CD4-positive, alpha-beta T cell (primary cell): ENCODE data around the gene EGR2. TPM values are rescaled to one million over a fixed set of nuclear protein-coding genes. Genes with fewer than 3 reads are reported as not detected.

Experiments used
- ATAC-seq: fragments of 200-7000 bp; cut with Tn5 transposase; one replicate; pipeline ENCODE4 v1.10.0; 2022; ENCODE audit warnings: mild to moderate bottlenecking; ENCODE audit not compliant: poor library complexity
- CTCF ChIA-PET: fragments of 350-600 bp; sonication (Branson Sonifier 250); formaldehyde crosslinking; loops from one replicate; lab custom pipeline; 2021; ENCODE audit warnings: antibody characterized with exemption, inconsistent platforms; lab: Charles Lee
- POLR2A ChIA-PET: fragments of 350-600 bp; sonication (Branson Sonifier 250); formaldehyde crosslinking; loops from one replicate; lab custom pipeline; 2021; ENCODE audit warnings: antibody characterized with exemption, inconsistent platforms; lab: Charles Lee
- DNase-seq, 14 experiments: peaks; one replicate each; pipeline ENCODE4 v3.0.0-alpha.2; 2013 to 2020; ENCODE audit warnings: mixed read lengths in 2 of 14
- H3K27ac ChIP-seq, 2 donors: one replicate each; pipeline versions ENCODE4 v1.5.1 to v1.7.0; 2013; ENCODE audit warnings: low read length in 2 of 2, low read depth in 1 of 2, mild to moderate bottlenecking in 1 of 2
- H3K27me3 ChIP-seq, 2 experiments: 1 replicate in 1 of 2; 2 replicates in 1 of 2; pipeline versions ENCODE4 v1.6.1 to v1.7.0; 2013; ENCODE audit warnings: low read length in 2 of 2, control low read depth in 1 of 2, mild to moderate bottlenecking in 1 of 2, moderate library complexity in 1 of 2; ENCODE audit not compliant: insufficient read depth in 2 of 2, control insufficient read depth in 1 of 2
- H3K36me3 ChIP-seq: one replicate; pipeline ENCODE4 v1.6.1; 2013; ENCODE audit warnings: low read length, control low read depth; ENCODE audit not compliant: insufficient read depth
- H3K4me1 ChIP-seq: one replicate; pipeline ENCODE4 v1.6.1; 2013; ENCODE audit warnings: low read length, control low read depth; ENCODE audit not compliant: insufficient read depth
- H3K4me3 ChIP-seq: one replicate; pipeline ENCODE4 v1.5.1; 2013; ENCODE audit warnings: mild to moderate bottlenecking, low read length, moderate library complexity
- H3K9me3 ChIP-seq, 2 experiments: 1 replicate in 1 of 2; 2 replicates in 1 of 2; pipeline versions ENCODE4 v1.6.1 to v1.7.0; 2013; ENCODE audit warnings: low read length in 2 of 2, mild to moderate bottlenecking in 2 of 2, control low read depth in 1 of 2, moderate library complexity in 1 of 2; ENCODE audit not compliant: control insufficient read depth in 1 of 2, insufficient read depth in 1 of 2
- H3K27ac Mint-ChIP-seq: one replicate; pipeline ENCODE4 v1.8.0; 2020; ENCODE audit warnings: mixed read lengths
- H3K27me3 Mint-ChIP-seq: one replicate; pipeline ENCODE4 v1.8.0; 2021; ENCODE audit warnings: mixed read lengths
- H3K36me3 Mint-ChIP-seq: one replicate; pipeline ENCODE4 v1.8.0; 2021; ENCODE audit warnings: low read depth, mixed read lengths
- H3K4me1 Mint-ChIP-seq: one replicate; pipeline ENCODE4 v1.8.0; 2021; ENCODE audit warnings: low read depth, mixed read lengths
- H3K4me3 Mint-ChIP-seq: one replicate; pipeline ENCODE4 v1.8.0; 2020; ENCODE audit warnings: mild to moderate bottlenecking, mixed read lengths
- H3K9me3 Mint-ChIP-seq: one replicate; pipeline ENCODE4 v1.8.0; 2020; ENCODE audit warnings: mixed read lengths
- intact Hi-C, 2 experiments: fragments of 100-400 bp; cut with DNase I in 1 of 2; cut with micrococcal nuclease in 1 of 2; formaldehyde crosslinking; loops; one replicate each; pipeline versions ENCODE4 v1.15.1 to v1.9.0; 2023 to 2025; cut with DNase I, micrococcal nuclease
- total RNA-seq, 174 experiments: library from RNA in 2 of 174; stranded (reverse) in 2 of 174; gene quantifications; one replicate each; pipeline ENCODE4 v1.2.3 and lab custom pipeline; 2021 to 2026
- TF ChIP-seq, protein P1 (sequence below): fragments of 200-600 bp; IDR thresholded peaks from one replicate; pipeline ENCODE4 v1.8.0; 2022; ENCODE audit warnings: antibody characterized with exemption, mild to moderate bottlenecking

EGR2 gene
- total RNA-seq, 2 experiments from 2014 or later: 3.2 to 5.4 TPM

- H3K4me1 Mint-ChIP-seq: no peaks in the 10 kb centered on the region
- H3K27me3 Mint-ChIP-seq: peaks cover 51% of the 10 kb centered on the region
- Histone ChIP-seq H3K4me3 (no peak overlapping the region), H3K27ac (no peak overlapping the region), H3K9me3 (no peaks in the 10 kb centered on the region), H3K36me3 (no peaks in the 10 kb centered on the region), H3K4me1 (no peaks in the 10 kb centered on the region), H3K27me3 (peaks cover 0 to 11% of the 10 kb centered on the region in 2 experiments)
- ChIA-PET CTCF (no interaction called here), POLR2A (interaction anchor here (1.5 kb wide), 1 partner anchor 10 kb away, joined by 5 read pairs; the partner anchor contains the start of gene ADO)
- DNase-seq: no peak
- H3K4me3 Mint-ChIP-seq: no peak overlapping the region
- ATAC-seq: no peak
- no peaks in the 10 kb centered on the region for H3K36me3 Mint-ChIP-seq
- TF ChIP-seq, protein P1, sequence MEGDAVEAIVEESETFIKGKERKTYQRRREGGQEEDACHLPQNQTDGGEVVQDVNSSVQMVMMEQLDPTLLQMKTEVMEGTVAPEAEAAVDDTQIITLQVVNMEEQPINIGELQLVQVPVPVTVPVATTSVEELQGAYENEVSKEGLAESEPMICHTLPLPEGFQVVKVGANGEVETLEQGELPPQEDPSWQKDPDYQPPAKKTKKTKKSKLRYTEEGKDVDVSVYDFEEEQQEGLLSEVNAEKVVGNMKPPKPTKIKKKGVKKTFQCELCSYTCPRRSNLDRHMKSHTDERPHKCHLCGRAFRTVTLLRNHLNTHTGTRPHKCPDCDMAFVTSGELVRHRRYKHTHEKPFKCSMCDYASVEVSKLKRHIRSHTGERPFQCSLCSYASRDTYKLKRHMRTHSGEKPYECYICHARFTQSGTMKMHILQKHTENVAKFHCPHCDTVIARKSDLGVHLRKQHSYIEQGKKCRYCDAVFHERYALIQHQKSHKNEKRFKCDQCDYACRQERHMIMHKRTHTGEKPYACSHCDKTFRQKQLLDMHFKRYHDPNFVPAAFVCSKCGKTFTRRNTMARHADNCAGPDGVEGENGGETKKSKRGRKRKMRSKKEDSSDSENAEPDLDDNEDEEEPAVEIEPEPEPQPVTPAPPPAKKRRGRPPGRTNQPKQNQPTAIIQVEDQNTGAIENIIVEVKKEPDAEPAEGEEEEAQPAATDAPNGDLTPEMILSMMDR: no peak
- intact Hi-C loops: no loop called here
- H3K27ac Mint-ChIP-seq: no peak overlapping the region
- H3K9me3 Mint-ChIP-seq: no peaks in the 10 kb centered on the region
These were observed 21.9 kb downstream of the EGR2 start for GRCh38 chr10:62794306-62794705.

- Mint-ChIP-seq H3K27ac (no peak overlapping the region), H3K9me3 (no peaks in the 10 kb centered on the region), H3K4me3 (no peak overlapping the region), H3K27me3 (peaks cover 31% of the 10 kb centered on the region), H3K4me1 (no peaks in the 10 kb centered on the region), H3K36me3 (no peaks in the 10 kb centered on the region)
- H3K4me1 ChIP-seq: no peaks in the 10 kb centered on the region
- H3K4me3 ChIP-seq: no peak overlapping the region
- ChIA-PET POLR2A (no interaction called here), CTCF (no interaction called here)
- intact Hi-C loops: no loop called here
- DNase-seq: no peak
- ATAC-seq: no peak
- H3K9me3 ChIP-seq: no peaks in the 10 kb centered on the region
- TF ChIP-seq, protein P1: no peak
- H3K36me3 ChIP-seq: no peaks in the 10 kb centered on the region
- H3K27me3 ChIP-seq: peaks cover 0 to 11% of the 10 kb centered on the region in 2 experiments
- H3K27ac ChIP-seq: no peak overlapping the region
These were observed 23.9 kb downstream of the EGR2 start for GRCh38 chr10:62792261-62792660.

DNA sequence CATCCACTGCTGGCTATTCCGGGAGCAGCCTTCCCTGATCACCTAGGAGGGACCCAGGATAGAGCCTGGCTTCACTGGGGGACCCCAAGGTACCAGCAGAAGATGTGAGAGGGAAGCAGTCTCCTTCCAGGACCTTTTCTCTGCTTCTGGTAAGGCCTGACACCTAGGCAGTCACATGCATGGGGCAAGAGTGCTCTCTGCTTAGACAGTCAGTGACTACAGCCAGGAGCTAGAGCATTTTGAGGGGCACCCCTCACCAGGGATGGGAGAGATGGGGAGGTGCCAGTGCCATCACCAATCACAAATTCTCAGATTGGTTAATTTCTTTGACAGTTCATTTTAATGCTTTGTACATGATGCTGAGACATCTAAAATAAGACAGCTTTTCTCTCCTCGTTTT lies 25.6 kb downstream of the EGR2 start:
- Mint-ChIP-seq H3K9me3 (peaks cover 4% of the 10 kb centered on the region), H3K4me3 (no peak overlapping the region), H3K4me1 (no peaks in the 10 kb centered on the region), H3K27me3 (peaks cover 16% of the 10 kb centered on the region), H3K36me3 (no peaks in the 10 kb centered on the region), H3K27ac (no peak overlapping the region)
- no peak for DNase-seq
- peaks cover 0 to 5% of the 10 kb centered on the region in 2 experiments for H3K27me3 ChIP-seq
- H3K4me1 ChIP-seq: no peaks in the 10 kb centered on the region
- H3K36me3 ChIP-seq: no peaks in the 10 kb centered on the region
- H3K27ac ChIP-seq: no peak overlapping the region
- ChIA-PET CTCF (no interaction called here), POLR2A (no interaction called here)
- TF ChIP-seq, protein P1: no peak
- ATAC-seq: no peak
- intact Hi-C loops: no loop called here
- no peaks in the 10 kb centered on the region for H3K9me3 ChIP-seq
- H3K4me3 ChIP-seq: no peak overlapping the region
